Measurements from ENCODE around the gene RHOT2.
A peak's percentile ranks its signal among the peaks of the same experiment; 100 is the strongest.

RHOT2 gene

DNA sequence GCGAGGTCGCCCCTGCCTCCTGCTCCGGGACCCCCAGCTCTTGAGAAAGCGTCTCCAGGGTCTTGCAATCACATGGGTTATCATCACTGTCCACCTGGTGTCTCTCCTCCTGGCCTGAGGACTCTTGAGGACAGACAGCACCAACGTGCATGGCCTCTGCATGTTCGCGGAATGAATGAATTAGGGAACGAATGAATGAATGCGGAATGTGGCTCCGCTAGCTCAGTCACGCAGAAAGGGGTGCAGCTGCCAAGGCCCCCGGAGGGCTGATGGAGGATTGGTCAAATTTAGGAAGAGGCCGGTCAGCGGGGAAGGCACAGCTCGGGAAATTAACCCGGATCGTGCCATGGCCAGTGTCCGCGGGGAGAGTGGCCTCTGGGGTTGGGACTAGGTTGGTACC lies 34.4 kb downstream of the RHOT2 start:
- TF ChIP-seq ZFX (IDR thresholded peaks at IDR 0.05; ENCODE audit: borderline replicate concordance) = no peak
- TF ChIP-seq, protein P1, sequence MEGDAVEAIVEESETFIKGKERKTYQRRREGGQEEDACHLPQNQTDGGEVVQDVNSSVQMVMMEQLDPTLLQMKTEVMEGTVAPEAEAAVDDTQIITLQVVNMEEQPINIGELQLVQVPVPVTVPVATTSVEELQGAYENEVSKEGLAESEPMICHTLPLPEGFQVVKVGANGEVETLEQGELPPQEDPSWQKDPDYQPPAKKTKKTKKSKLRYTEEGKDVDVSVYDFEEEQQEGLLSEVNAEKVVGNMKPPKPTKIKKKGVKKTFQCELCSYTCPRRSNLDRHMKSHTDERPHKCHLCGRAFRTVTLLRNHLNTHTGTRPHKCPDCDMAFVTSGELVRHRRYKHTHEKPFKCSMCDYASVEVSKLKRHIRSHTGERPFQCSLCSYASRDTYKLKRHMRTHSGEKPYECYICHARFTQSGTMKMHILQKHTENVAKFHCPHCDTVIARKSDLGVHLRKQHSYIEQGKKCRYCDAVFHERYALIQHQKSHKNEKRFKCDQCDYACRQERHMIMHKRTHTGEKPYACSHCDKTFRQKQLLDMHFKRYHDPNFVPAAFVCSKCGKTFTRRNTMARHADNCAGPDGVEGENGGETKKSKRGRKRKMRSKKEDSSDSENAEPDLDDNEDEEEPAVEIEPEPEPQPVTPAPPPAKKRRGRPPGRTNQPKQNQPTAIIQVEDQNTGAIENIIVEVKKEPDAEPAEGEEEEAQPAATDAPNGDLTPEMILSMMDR (IDR thresholded peaks at IDR 0.05) = no peak
- H3K27ac ChIP-seq = peak overlapping the region; percentile 90; the same call in 1 of the 2 replicates

DNA sequence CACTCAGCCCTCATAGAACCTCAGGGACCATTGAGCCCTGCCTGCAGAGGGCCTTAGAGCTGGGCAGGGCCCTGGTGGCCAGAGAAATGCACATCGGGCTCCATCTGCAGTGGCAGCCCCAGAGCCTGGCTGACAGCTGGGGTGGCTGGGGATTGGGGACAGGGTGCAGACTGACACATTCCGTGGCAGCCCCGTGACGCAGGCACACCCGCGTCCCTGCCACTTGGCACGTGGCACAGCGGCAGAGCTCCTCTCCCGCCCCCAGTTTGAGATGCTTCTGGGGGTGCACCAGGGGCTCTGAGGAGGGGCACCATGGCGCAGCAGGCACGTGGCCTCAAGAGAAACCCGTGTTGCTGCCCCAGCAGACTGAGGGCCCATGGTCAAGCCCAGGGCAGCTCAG lies 35.5 kb downstream of the RHOT2 start:
- no peak for TF ChIP-seq ZFX (IDR thresholded peaks at IDR 0.05; ENCODE audit: borderline replicate concordance)
- TF ChIP-seq, protein P1 (IDR thresholded peaks at IDR 0.05) = no peak
- peak overlapping the region; percentile 90 for H3K27ac ChIP-seq

DNA sequence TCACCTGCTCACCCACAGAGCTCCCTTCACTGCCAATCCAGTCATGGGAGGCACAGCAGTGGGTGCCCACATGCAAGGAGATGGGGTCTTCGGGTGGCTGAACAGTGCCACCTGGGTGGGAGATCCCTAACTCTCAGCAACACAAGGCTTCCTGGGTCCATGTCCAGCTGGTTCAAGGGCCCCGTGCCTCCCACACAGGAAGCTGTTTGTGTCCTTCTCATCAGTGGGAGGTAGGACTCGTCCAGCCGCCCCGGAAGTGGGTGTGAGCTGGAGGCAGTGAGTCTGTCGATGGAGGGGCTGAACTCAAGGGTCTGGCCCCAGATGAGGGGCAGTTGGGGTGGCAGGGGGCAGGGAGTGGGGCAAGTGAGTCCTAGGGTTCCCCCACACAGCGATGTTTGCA lies 36.1 kb downstream of the RHOT2 start:
- H3K27ac ChIP-seq = peak overlapping the region; percentile 90
- TF ChIP-seq ZFX (IDR thresholded peaks at IDR 0.05; ENCODE audit: borderline replicate concordance) = no peak
- TF ChIP-seq, protein P1 (IDR thresholded peaks at IDR 0.05) = no peak

DNA sequence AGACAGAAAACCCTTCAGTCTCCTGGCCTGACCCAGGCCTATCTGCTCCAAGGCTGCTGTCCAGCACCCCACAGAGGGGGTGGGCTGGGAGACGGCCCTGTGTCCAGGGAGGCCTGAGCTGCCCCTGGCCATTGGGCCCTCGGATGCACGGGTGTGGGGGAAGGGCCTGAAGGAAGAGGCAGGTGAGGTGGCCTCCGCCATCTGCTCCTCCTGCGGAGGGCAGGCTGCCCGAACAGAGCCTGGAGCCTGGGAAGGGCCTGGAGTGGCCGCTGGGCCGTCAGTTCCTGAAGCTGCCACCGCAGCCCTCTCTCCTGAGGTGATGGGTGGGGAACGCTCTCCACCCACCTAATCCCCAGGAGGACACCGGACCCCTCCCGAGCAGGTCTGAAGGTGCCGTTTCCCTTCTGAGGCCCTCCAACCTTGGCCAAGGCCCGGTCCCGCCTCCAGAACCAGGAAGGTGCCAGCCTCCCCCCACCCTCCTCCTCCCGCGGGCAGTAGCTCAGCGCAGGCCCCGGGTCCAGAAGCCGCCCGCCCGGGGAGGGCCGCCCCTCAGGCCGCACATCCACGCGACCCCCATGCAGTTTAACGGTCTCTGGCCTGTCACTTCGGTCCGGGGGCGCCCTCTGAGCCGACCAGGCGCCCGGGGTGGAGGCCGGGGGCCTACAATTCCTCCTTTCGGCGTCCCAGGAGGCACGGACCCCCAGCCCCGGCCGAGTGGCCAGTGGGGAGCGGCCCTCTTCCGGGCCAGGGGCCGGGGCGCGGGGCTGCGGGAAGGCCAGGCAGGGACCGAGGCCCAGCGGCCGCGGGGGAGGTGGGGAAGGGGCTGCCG lies 36.8 kb downstream of the RHOT2 start:
- H3K27ac ChIP-seq = peak overlapping the region; percentile 90
- TF ChIP-seq, protein P1 (IDR thresholded peaks at IDR 0.05) = 0 out of 2 replicates have a peak, but pooled peaks have one; percentile 9
- no peak for TF ChIP-seq ZFX (IDR thresholded peaks at IDR 0.05; ENCODE audit: borderline replicate concordance)

DNA sequence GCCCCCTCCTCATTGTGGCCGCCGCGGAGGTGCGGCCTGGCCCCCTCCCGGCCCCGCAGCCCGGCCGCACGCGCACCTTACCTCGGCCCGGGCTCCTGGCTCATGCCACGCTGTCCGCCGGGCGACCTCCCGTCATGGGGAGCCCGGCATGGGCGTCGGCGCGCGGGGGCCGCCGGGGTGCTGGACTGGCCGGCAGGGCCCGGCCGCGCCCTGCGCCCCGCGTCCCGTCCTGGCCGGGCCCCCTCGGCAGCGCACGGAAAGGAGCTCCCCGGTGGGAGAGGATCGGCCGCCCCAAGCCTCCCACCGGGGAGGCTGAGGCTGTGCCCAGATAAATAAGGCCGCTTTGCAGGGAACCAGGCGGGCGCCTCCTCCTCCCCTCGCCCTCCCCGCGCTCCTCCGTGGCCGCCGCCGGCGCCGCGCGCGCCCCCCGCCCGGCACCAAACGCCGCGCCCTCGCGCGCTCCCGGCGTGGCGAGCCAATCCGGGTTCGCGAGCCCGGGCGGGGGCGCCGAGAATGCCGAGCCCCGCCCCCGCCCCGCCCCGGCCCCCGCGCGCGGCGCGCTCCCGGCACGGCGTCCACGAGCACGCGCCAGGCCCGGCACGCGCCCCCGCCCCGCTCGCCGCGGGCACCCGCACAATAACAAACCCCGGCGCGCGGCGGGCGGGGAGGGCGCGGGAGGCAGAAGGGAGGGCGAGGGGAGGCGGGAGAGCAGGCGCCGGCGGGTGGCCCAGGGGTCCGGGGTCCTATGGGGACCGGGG lies 37.7 kb downstream of the RHOT2 start, which contains the start of gene FBXL16:
FBXL16 (minus strand) TSS at position 371 of the 758 bp plus-strand sequence. CDS start 8,396 bp downstream, outside the sequence.
- TF ChIP-seq, protein P1 (IDR thresholded peaks at IDR 0.05) = no peak
- TF ChIP-seq ZFX (IDR thresholded peaks at IDR 0.05; ENCODE audit: borderline replicate concordance) = no peak
- H3K27ac ChIP-seq = peak within 1 kb of the TSS; percentile 90

DNA sequence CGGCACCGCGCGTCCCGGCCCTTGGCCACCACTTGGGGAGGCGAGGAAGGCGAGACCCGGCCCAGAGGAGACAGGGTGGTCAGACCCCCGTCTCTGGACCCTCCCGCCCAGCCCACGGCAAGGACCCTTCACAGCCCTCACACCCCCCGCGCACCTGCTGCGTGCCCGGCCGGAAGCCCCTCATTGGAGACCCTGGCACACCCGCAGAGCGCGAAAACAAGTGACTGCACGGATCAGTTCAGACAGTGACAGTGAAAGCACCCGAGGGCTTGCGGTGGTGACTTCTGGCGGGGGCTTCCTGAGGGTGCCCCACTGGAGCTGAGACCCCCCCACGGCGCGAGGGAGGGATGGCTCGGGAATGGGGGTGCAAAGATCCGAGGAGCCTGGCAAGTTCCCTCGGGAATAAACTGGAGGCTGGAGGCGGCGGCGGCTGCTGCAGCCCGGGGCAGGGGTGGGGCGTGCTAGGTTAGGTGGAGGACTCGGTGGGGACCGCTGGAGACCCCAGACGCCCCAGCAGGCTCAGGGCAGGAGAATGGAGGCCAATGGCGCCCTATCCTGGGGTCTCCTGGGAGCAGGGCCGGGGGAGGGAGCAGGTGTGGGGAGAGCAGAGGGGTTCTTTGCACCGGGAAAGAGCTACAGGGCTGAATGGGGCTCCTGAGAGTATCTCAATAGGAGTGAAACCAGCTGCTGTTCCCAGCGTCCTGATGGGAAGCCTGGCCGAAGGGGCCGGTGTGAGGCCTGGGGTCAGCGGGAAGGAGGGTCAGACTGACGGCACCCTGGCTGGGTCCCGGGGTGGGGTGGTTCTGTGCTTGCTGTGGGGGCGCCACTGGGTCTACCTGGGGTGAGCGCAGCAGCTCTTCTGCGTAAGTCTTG lies 38.5 kb downstream of the RHOT2 start:
- TF ChIP-seq ZFX (IDR thresholded peaks at IDR 0.05; ENCODE audit: borderline replicate concordance) = no peak
- TF ChIP-seq, protein P1 (IDR thresholded peaks at IDR 0.05) = no peak
- H3K27ac ChIP-seq = peak overlapping the region; percentile 90

All from 22Rv1 (cell line).